DND-41 (cell line): ENCODE data around the gene ARHGAP15.

ENCODE experiments used
- ATAC-seq: fragments of 200-7000 bp; cut with Tn5 transposase; 3 replicates; pipeline ENCODE4 v1.9.1; 2021; ENCODE audit warnings: low read depth; ENCODE audit not compliant: insufficient read depth
- DNase-seq: peaks from one replicate; pipeline ENCODE4 v3.0.0-alpha.2; 2020
- H2AFZ ChIP-seq: 2 replicates; pipeline ENCODE4 v1.6.0; 2012; ENCODE audit warnings: low read depth, low read length
- H3K27ac ChIP-seq: 2 replicates; pipeline ENCODE4 v1.5.1; 2012; ENCODE audit warnings: low read length, inconsistent platforms
- H3K27me3 ChIP-seq: fragments of 200-600 bp; sonication (generic); 2 replicates; pipeline ENCODE4 v1.6.0; 2012; ENCODE audit warnings: low read length, mild to moderate bottlenecking, inconsistent platforms; ENCODE audit not compliant: insufficient read depth, poor library complexity
- H3K36me3 ChIP-seq: 2 replicates; pipeline ENCODE4 v1.5.1; 2012; ENCODE audit warnings: low read length, inconsistent platforms; ENCODE audit not compliant: insufficient read depth
- H3K4me1 ChIP-seq: 2 replicates; pipeline ENCODE4 v1.5.1; 2012; ENCODE audit warnings: mild to moderate bottlenecking, low read length; ENCODE audit not compliant: insufficient read depth
- H3K4me2 ChIP-seq: 2 replicates; pipeline ENCODE4 v1.6.0; 2012; ENCODE audit warnings: mild to moderate bottlenecking, moderate library complexity, low read length, inconsistent platforms; ENCODE audit not compliant: insufficient read depth
- H3K4me3 ChIP-seq, 2 experiments: fragments of 200-600 bp in 1 of 2; shearing (Covaris generic) in 1 of 2; 2 replicates each; pipeline ENCODE4 v1.5.1; 2012 to 2016; ENCODE audit warnings: inconsistent platforms in 2 of 2, low read length in 2 of 2, mild to moderate bottlenecking in 2 of 2, low read depth in 1 of 2, moderate library complexity in 1 of 2
- H3K79me2 ChIP-seq: 2 replicates; pipeline ENCODE4 v1.6.0; 2012; ENCODE audit warnings: low read length, inconsistent platforms; ENCODE audit not compliant: insufficient read depth
- H3K9ac ChIP-seq: 2 replicates; pipeline ENCODE4 v1.6.0; 2012; ENCODE audit warnings: low read depth, mild to moderate bottlenecking, inconsistent platforms, low read length, moderate library complexity
- H3K9me3 ChIP-seq: 2 replicates; pipeline ENCODE4 v1.5.1; 2012; ENCODE audit warnings: low read length, moderate library complexity, mild to moderate bottlenecking, inconsistent platforms; ENCODE audit not compliant: insufficient read depth, severe bottlenecking
- H4K20me1 ChIP-seq: 2 replicates; pipeline ENCODE4 v1.6.0; 2012; ENCODE audit warnings: low read length; ENCODE audit not compliant: insufficient read depth
- EZH2 ChIP-seq: IDR thresholded peaks from 3 replicates; pipeline ENCODE4 v1.6.1; 2012; ENCODE audit warnings: borderline replicate concordance, low read depth, mild to moderate bottlenecking, moderate library complexity, low read length, inconsistent platforms; ENCODE audit not compliant: severe bottlenecking
- TF ChIP-seq, protein P1 (sequence below): IDR thresholded peaks from 2 replicates; pipeline ENCODE4 v1.5.1; 2012; ENCODE audit warnings: borderline replicate concordance, low read length, moderate library complexity, mild to moderate bottlenecking; ENCODE audit not compliant: poor library complexity, severe bottlenecking; ENCODE audit errors: extremely low read depth

ARHGAP15 gene

DNA sequence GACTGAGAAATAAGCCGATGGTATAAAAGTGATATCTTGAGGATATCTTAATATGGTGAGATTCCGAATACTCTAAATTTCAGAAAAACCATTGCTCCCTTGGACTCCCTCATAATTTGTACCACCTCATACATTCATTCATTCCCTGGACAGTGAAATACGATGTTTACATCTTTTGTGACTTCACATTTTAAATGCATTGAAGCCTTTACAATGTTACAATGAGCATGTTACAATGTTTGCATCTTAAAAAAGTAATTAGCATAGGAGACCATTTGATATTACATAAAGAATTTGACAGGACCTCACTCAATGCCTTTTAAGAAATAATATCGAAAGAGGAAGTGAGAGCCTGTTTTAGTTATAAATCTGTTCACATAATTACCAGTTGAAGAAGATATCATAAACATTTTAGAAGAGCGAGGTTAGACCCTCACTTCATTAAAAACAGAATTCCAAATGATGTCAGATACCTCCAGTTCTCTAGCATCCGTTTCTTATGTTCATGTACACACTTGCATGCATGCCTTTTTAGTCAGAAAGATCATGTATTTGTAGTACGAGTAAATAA lies 372.0 kb downstream of the ARHGAP15 start:
- no peaks in the 10 kb centered on the region for H3K9me3 ChIP-seq
- TF ChIP-seq EZH2: no peak
- TF ChIP-seq, protein P1, sequence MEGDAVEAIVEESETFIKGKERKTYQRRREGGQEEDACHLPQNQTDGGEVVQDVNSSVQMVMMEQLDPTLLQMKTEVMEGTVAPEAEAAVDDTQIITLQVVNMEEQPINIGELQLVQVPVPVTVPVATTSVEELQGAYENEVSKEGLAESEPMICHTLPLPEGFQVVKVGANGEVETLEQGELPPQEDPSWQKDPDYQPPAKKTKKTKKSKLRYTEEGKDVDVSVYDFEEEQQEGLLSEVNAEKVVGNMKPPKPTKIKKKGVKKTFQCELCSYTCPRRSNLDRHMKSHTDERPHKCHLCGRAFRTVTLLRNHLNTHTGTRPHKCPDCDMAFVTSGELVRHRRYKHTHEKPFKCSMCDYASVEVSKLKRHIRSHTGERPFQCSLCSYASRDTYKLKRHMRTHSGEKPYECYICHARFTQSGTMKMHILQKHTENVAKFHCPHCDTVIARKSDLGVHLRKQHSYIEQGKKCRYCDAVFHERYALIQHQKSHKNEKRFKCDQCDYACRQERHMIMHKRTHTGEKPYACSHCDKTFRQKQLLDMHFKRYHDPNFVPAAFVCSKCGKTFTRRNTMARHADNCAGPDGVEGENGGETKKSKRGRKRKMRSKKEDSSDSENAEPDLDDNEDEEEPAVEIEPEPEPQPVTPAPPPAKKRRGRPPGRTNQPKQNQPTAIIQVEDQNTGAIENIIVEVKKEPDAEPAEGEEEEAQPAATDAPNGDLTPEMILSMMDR: no peak

DNA sequence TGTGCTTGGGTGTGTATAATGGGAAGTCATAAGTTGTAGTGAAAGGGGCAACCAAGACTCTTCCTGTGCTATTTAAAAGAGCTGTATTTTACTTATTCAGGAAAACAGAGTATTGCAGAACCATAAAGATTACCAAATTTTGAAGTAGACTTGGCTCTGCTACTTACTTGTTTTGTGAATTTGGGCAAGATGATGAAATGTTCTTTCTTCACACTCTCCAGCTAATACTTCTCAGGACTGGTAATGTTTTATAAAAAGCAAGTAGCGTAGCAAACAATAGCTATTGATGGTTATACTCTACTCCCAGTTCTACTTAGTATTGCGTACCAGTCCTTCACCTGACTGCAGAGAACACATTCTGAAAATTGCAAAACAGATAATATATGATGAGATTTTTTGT lies 374.1 kb downstream of the ARHGAP15 start:
- DNase-seq: no peak
- Histone ChIP-seq H3K9me3 (no peaks in the 10 kb centered on the region), H4K20me1 (0 out of 2 replicates have a peak, but pooled peaks cover 3% of the 10 kb centered on the region), H3K9ac (no peak overlapping the region), H3K36me3 (peaks cover 55% of the 10 kb centered on the region), H3K4me1 (no peaks in the 10 kb centered on the region), H3K27me3 (no peaks in the 10 kb centered on the region), H3K4me3 (no peak overlapping the region), H3K27ac (no peak overlapping the region), H2AFZ (no peak overlapping the region), H3K79me2 (no peaks in the 10 kb centered on the region), H3K4me2 (no peak overlapping the region)
- TF ChIP-seq, protein P1: no peak
- TF ChIP-seq EZH2: no peak
- ATAC-seq: no peak

More for the DNA sequence above, 372.0 kb downstream of the ARHGAP15 start:
- ATAC-seq (no peak), DNase-seq (no peak)
- Histone ChIP-seq H3K9ac (no peak overlapping the region), H3K4me2 (no peak overlapping the region), H2AFZ (no peak overlapping the region), H3K79me2 (no peaks in the 10 kb centered on the region), H3K4me1 (no peaks in the 10 kb centered on the region), H3K27ac (no peak overlapping the region), H3K4me3 (no peak overlapping the region), H4K20me1 (0 out of 2 replicates have a peak, but pooled peaks cover 3% of the 10 kb centered on the region), H3K36me3 (peaks cover 52% of the 10 kb centered on the region), H3K27me3 (no peaks in the 10 kb centered on the region)

DNA sequence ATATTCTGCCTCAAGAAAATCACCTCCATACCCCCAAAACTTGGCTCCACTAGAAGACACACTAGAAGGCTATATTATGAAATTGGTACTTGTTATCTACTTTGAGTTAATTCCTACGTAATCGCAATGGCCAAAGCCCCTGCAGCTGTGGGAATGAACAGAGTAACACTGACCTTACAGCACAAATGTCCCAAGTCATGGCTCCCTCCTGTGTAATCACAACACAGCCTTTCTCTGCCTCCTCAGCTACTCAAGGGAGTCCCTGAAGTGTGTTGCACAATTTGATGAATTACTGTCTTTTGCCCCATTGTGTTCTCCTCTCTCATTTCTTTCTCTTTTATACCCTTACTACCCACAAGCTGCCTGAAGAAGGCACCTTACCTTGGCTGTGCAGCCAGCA lies 375.2 kb downstream of the ARHGAP15 start:
- Histone ChIP-seq H3K27ac (no peak overlapping the region), H3K27me3 (no peaks in the 10 kb centered on the region), H4K20me1 (0 out of 2 replicates have a peak, but pooled peaks cover 3% of the 10 kb centered on the region), H3K79me2 (no peaks in the 10 kb centered on the region), H3K36me3 (peaks cover 51% of the 10 kb centered on the region), H3K4me2 (no peak overlapping the region), H2AFZ (no peak overlapping the region), H3K4me3 (no peak overlapping the region), H3K9me3 (no peaks in the 10 kb centered on the region), H3K9ac (no peak overlapping the region), H3K4me1 (no peaks in the 10 kb centered on the region)
- no peak for DNase-seq
- ATAC-seq: no peak
- TF ChIP-seq, protein P1: no peak
- no peak for TF ChIP-seq EZH2
